OCI-LY1 (cell line): Measurements from ENCODE around the gene BRIP1.
"Not testable (repeated sequence)": the region's sequence is repeated elsewhere in the genome, so short reads cannot be mapped to it uniquely, and the experiment has no call there.

Experiments used
- H2AFZ ChIP-seq: fragments of 200-600 bp; sonication (generic), shearing (Covaris generic); 2 replicates; pipeline ENCODE4 v1.6.0; 2014; ENCODE audit warnings: antibody characterized with exemption, mild to moderate bottlenecking, low read length
- H3F3A ChIP-seq: fragments of 200-600 bp; sonication (generic), shearing (Covaris generic); 2 replicates; pipeline ENCODE4 v1.6.0; 2014; ENCODE audit warnings: mild to moderate bottlenecking, antibody characterized with exemption, low read length, moderate library complexity; ENCODE audit not compliant: insufficient read depth
- H3K27ac ChIP-seq: fragments of 200-600 bp; sonication (generic); 2 replicates; pipeline ENCODE4 v1.5.1; 2014; ENCODE audit warnings: low read length, mixed run types, mild to moderate bottlenecking, low read depth; ENCODE audit not compliant: poor library complexity, severe bottlenecking
- H3K27me3 ChIP-seq: fragments of 200-600 bp; sonication (generic); 2 replicates; pipeline ENCODE4 v1.6.0; 2014; ENCODE audit warnings: antibody characterized with exemption, mild to moderate bottlenecking, low read length, moderate library complexity; ENCODE audit not compliant: insufficient read depth
- H3K36me3 ChIP-seq: fragments of 200-600 bp; sonication (generic); 2 replicates; pipeline ENCODE4 v1.6.1; 2014; ENCODE audit warnings: mild to moderate bottlenecking, antibody characterized with exemption, low read length, moderate library complexity, mixed read lengths; ENCODE audit not compliant: insufficient read depth
- H3K4me1 ChIP-seq: fragments of 200-600 bp; sonication (generic); 2 replicates; pipeline ENCODE4 v1.5.1; 2014; ENCODE audit warnings: mild to moderate bottlenecking, low read length, moderate library complexity; ENCODE audit not compliant: insufficient read depth, severe bottlenecking
- H3K4me2 ChIP-seq: fragments of 200-600 bp; sonication (generic), shearing (Covaris generic); 2 replicates; pipeline ENCODE4 v1.6.1; 2014; ENCODE audit warnings: low read length
- H3K4me3 ChIP-seq: fragments of 200-600 bp; sonication (generic); 2 replicates; pipeline ENCODE4 v1.5.1; 2014; ENCODE audit warnings: low read length, low read depth, mild to moderate bottlenecking, mixed read lengths; ENCODE audit not compliant: poor library complexity, severe bottlenecking
- H3K79me2 ChIP-seq: fragments of 200-600 bp; shearing (Covaris generic); 2 replicates; pipeline ENCODE4 v1.6.1; 2016; ENCODE audit warnings: mixed run types, low read length, mixed read lengths; ENCODE audit not compliant: insufficient read depth
- H3K9ac ChIP-seq: fragments of 200-600 bp; sonication (generic), shearing (Covaris generic); 2 replicates; pipeline ENCODE4 v1.6.1; 2014; ENCODE audit warnings: mild to moderate bottlenecking, low read length, mixed read lengths
- H3K9me2 ChIP-seq: fragments of 200-600 bp; sonication (generic), shearing (Covaris generic); 2 replicates; pipeline ENCODE4 v1.6.1; 2014; ENCODE audit warnings: low read depth, mild to moderate bottlenecking, low read length, mixed read lengths
- H3K9me3 ChIP-seq: fragments of 200-600 bp; shearing (Covaris generic); 2 replicates; pipeline ENCODE4 v1.6.1; 2014; ENCODE audit warnings: low read length, mixed read lengths
- H4K20me1 ChIP-seq: fragments of 200-600 bp; sonication (generic), shearing (Covaris generic); 2 replicates; pipeline ENCODE4 v1.6.0; 2016; ENCODE audit warnings: mild to moderate bottlenecking, low read length; ENCODE audit not compliant: insufficient read depth
- EZH2 ChIP-seq: fragments of 200-600 bp; sonication (generic), shearing (Covaris generic); IDR thresholded peaks from 2 replicates; pipeline ENCODE4 v1.8.0; 2017; ENCODE audit warnings: borderline replicate concordance, mixed run types, mild to moderate bottlenecking, antibody characterized with exemption, low read length, moderate library complexity, mixed read lengths
- TF ChIP-seq, protein P1 (sequence below): fragments of 200-600 bp; sonication (generic), shearing (Covaris generic); IDR thresholded peaks from 2 replicates; pipeline ENCODE4 v1.5.1; 2017; ENCODE audit warnings: mild to moderate bottlenecking, antibody characterized with exemption, low read length, moderate library complexity, mixed read lengths

The BRIP1 gene

DNA sequence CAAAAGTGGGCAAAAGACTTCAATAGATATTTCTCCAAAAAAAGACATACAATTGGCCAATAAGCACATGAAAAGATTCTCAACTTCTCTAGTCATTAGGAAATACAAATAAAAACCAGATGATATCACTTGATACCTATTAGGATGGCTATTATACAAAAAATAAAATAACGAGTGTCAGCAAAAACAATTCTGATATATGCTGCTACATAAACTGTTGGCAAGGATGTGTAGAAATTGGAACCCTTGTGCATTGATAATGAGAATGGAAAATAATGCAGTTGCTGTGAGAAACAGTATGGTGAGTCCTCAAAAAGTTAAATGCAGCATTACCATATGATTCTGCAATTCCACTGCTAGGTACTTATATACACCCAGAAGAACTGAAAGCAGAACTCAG lies 80.6 kb downstream of the BRIP1 start:
- Histone ChIP-seq H3F3A (no peaks in the 10 kb centered on the region), H3K4me2 (no peak overlapping the region), H2AFZ (no peak overlapping the region), H3K4me3 (no peak overlapping the region), H3K9ac (no peak overlapping the region), H3K9me3 (no peaks in the 10 kb centered on the region), H3K4me1 (no peaks in the 10 kb centered on the region), H3K27ac (no peak overlapping the region), H3K27me3 (no peaks in the 10 kb centered on the region), H4K20me1 (no peaks in the 10 kb centered on the region), H3K36me3 (peaks cover 13% of the 10 kb centered on the region; the same call in 1 of the 2 replicates), H3K79me2 (no peaks in the 10 kb centered on the region), H3K9me2 (no peaks in the 10 kb centered on the region)
- TF ChIP-seq EZH2 = no peak
- TF ChIP-seq, protein P1, sequence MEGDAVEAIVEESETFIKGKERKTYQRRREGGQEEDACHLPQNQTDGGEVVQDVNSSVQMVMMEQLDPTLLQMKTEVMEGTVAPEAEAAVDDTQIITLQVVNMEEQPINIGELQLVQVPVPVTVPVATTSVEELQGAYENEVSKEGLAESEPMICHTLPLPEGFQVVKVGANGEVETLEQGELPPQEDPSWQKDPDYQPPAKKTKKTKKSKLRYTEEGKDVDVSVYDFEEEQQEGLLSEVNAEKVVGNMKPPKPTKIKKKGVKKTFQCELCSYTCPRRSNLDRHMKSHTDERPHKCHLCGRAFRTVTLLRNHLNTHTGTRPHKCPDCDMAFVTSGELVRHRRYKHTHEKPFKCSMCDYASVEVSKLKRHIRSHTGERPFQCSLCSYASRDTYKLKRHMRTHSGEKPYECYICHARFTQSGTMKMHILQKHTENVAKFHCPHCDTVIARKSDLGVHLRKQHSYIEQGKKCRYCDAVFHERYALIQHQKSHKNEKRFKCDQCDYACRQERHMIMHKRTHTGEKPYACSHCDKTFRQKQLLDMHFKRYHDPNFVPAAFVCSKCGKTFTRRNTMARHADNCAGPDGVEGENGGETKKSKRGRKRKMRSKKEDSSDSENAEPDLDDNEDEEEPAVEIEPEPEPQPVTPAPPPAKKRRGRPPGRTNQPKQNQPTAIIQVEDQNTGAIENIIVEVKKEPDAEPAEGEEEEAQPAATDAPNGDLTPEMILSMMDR = no peak

DNA sequence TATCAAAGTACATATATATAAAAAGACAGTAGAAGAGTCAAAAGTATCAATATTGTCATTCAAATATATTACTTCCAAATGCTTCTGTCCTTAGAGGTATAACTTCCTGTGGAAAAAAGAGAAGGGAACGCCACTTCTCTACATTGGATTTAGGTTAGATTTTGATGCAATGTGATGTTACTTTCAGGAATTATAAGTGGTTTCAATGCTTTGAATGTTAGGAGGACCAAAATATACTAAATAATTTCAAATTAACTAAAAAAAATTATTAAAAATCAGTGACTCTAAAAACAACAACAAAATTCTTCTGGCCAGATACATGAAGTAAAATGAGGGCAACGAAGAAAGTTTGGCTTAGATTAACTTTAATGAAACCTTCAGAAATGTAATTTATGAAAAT lies 88.0 kb downstream of the BRIP1 start:
- Histone ChIP-seq H3K4me3 (no peak overlapping the region), H3K79me2 (no peaks in the 10 kb centered on the region), H3K27ac (no peak overlapping the region), H3K9ac (no peak overlapping the region), H3F3A (no peaks in the 10 kb centered on the region), H3K36me3 (peaks cover 43% of the 10 kb centered on the region), H3K9me3 (peaks cover 10% of the 10 kb centered on the region), H3K4me1 (no peaks in the 10 kb centered on the region), H3K4me2 (no peak overlapping the region), H2AFZ (no peak overlapping the region), H3K9me2 (no peaks in the 10 kb centered on the region), H4K20me1 (no peaks in the 10 kb centered on the region), H3K27me3 (no peaks in the 10 kb centered on the region)
- no peak for TF ChIP-seq EZH2
- TF ChIP-seq, protein P1 = no peak

GRCh38 chr17:61774724-61775123 lies 88.6 kb downstream of the BRIP1 start:
- peaks cover 50% of the 10 kb centered on the region for H3K36me3 ChIP-seq
- H3K9me3 ChIP-seq = peaks cover 10% of the 10 kb centered on the region
- TF ChIP-seq, protein P1 = no peak
- no peaks in the 10 kb centered on the region for H3F3A ChIP-seq
- no peaks in the 10 kb centered on the region for H4K20me1 ChIP-seq
- no peak overlapping the region for H3K4me3 ChIP-seq
- H3K4me1 ChIP-seq = no peaks in the 10 kb centered on the region
- no peak overlapping the region for H3K9ac ChIP-seq
- no peak overlapping the region for H3K4me2 ChIP-seq
- H3K9me2 ChIP-seq = no peaks in the 10 kb centered on the region
- H3K27ac ChIP-seq = no peak overlapping the region
- H2AFZ ChIP-seq = no peak overlapping the region
- H3K79me2 ChIP-seq = no peaks in the 10 kb centered on the region
- no peaks in the 10 kb centered on the region for H3K27me3 ChIP-seq

GRCh38 chr17:61774087-61774486 lies 89.2 kb downstream of the BRIP1 start:
- H3K9ac ChIP-seq, H4K20me1 ChIP-seq, H3K4me1 ChIP-seq, H3K27ac ChIP-seq, H3F3A ChIP-seq, H3K9me2 ChIP-seq, H3K4me3 ChIP-seq, H3K27me3 ChIP-seq, H3K4me2 ChIP-seq, H2AFZ ChIP-seq, H3K79me2 ChIP-seq: not testable (repeated sequence)
- H3K36me3 ChIP-seq = peaks cover 55% of the 10 kb centered on the region
- H3K9me3 ChIP-seq = peaks cover 13% of the 10 kb centered on the region
